Astrocyte of the spinal cord (primary cell): Measurements from ENCODE around the gene FAM118A.
"Not testable (repeated sequence)": the region's sequence is repeated elsewhere in the genome, so short reads cannot be mapped to it uniquely, and the experiment has no call there.

Experiments
- DNase-seq: peaks from one replicate; pipeline ENCODE4 v3.0.0; 2011; ENCODE audit warnings: low read depth, low spot score
- H3K4me3 ChIP-seq: 2 replicates; pipeline ENCODE4 v1.5.1; 2011; ENCODE audit warnings: low read depth, mild to moderate bottlenecking, low read length, moderate library complexity
- in situ Hi-C: cut with HindIII; loops from 2 replicates; pipeline ENCODE4 v1.10.0; 2017; ENCODE audit warnings: low sequenced_read_pairs
- TF ChIP-seq, protein P1 (sequence below): IDR thresholded peaks from 2 replicates; pipeline ENCODE4 v1.5.1; 2012; ENCODE audit warnings: low read depth, mild to moderate bottlenecking, low read length, inconsistent platforms

The FAM118A gene

DNA sequence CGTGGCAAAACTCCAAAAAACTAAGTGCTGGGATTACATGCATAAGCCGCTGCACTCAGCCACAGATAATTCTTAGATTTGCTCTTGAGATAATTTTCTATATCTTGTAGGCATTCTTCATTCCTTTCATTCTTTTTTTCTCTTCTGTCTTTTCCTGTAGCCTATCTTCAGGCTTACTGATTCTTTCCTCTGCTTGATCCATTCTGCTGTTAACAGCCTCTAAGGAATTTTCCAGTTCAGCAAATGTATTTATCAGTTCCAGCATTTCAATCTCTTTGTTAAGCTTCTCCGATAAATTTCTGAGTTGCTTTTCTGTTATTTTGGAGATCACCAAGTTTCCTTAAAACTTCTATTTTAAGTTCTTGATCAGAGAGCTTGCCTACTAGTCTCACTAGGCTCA is 57.0 kb downstream of the FAM118A start:
- DNase-seq, result no peak
- TF ChIP-seq, protein P1, sequence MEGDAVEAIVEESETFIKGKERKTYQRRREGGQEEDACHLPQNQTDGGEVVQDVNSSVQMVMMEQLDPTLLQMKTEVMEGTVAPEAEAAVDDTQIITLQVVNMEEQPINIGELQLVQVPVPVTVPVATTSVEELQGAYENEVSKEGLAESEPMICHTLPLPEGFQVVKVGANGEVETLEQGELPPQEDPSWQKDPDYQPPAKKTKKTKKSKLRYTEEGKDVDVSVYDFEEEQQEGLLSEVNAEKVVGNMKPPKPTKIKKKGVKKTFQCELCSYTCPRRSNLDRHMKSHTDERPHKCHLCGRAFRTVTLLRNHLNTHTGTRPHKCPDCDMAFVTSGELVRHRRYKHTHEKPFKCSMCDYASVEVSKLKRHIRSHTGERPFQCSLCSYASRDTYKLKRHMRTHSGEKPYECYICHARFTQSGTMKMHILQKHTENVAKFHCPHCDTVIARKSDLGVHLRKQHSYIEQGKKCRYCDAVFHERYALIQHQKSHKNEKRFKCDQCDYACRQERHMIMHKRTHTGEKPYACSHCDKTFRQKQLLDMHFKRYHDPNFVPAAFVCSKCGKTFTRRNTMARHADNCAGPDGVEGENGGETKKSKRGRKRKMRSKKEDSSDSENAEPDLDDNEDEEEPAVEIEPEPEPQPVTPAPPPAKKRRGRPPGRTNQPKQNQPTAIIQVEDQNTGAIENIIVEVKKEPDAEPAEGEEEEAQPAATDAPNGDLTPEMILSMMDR, result no peak
- no peak overlapping the region for H3K4me3 ChIP-seq
- in situ Hi-C loops, result no loop called here

DNA sequence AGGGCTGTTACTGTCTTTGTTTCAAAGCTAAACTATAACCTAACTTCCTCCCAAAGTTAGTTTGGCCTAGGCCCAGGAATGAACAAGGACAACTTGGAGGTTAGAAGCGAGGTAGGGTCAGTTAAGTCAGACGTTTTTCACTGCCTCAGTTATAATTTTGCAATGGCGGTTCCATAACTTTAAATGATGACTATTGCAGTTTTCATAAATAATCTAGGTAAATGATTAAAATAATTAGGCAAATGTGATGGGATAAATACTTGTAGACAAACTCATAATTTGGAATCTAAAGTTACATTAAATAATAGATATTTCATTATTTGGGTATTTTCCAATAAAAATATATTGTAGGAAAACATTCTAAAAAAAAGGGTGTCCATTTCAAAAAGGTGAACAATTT is 63.9 kb downstream of the FAM118A start:
- in situ Hi-C loops, DNase-seq, H3K4me3 ChIP-seq: not testable (repeated sequence)

DNA sequence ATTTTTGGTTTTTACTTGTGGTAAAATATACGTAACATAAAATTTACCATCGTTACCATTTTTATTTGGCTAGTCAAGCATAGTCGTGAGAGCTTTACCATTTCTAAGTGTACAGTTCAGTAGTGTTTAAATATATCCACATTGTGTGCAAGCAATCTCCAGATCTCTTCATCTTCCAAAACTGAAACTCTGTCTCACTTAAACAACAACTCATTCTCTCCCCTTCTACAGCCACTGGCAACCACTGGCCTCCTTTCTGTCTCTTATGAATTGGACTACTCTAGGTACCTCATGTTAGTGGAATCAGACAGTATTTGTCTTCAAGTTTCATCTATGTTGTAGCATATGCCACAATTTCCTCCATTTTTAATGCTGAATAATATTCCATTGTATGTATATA is 66.3 kb downstream of the FAM118A start:
- DNase-seq, result no peak
- in situ Hi-C loops, result no loop called here
- TF ChIP-seq, protein P1, result no peak
- no peak overlapping the region for H3K4me3 ChIP-seq

DNA sequence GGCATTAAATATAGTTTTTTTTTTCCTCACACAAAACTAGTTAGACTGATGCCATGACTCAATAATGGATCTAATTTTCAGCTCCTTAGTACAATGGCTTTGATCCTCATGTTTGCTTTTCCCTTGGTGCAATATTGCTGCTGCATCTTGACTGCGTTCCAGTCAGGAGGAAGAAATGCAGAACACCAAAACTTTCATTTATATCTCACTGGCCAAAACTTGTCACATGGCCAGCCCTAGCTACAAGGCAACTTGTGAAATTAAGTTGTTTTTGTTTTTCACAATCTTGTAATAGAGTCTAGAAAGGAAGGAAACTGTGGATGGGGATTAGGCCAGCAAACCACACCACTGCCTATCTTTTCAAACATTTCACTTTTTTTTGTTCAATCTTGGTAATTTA is 67.0 kb downstream of the FAM118A start:
- H3K4me3 ChIP-seq, result no peak overlapping the region
- TF ChIP-seq, protein P1, result no peak
- in situ Hi-C loops, result no loop called here
- DNase-seq, result no peak

DNA sequence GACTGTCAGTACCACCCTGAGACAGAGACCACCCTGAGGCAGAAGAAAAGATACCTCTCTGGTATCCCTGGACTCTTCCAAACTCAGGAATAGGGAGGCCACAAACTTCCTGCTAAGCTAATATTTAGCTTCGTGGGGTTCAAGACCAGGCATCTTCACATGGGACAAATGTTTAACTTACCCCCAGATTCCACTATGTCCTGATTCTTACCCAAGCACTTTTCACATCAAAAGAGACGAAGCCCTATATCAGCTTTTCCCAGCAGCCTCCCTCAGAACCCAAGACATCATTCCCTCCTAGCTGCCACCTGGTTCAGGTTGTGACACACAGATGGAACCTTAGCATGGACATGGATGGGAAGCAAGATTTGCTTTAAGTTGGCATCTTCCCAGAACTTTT is 71.6 kb downstream of the FAM118A start:
- in situ Hi-C loops, result no loop called here
- DNase-seq, result no peak
- TF ChIP-seq, protein P1, result no peak
- H3K4me3 ChIP-seq, result no peak overlapping the region

DNA sequence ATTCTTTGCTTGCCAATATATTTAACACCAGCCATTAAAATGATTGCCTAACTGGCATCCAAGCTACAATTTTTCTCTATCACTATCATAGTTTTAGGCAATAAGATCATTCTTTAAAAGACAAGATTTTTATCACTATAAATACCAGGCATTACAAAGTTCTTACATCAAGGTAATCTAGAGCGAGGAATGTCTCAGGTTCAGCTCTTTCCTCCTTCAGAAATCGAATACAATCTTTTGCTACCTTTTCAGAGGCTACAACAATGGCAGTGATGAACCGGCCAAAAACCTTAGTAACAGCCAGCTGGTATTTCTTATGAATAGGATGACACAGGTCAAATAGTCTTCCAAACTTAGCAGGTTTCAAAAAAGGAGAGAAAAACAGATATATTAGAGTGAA is 79.8 kb downstream of the FAM118A start:
- no peak for DNase-seq
- in situ Hi-C loops, result no loop called here
- no peak overlapping the region for H3K4me3 ChIP-seq
- TF ChIP-seq, protein P1, result no peak
